CD4-positive, alpha-beta T cell treated with Interleukin-15 for 4 hours (primary cell): ENCODE data around the gene CYP24A1.

ENCODE experiments used
- DNase-seq: peaks from one replicate; pipeline ENCODE4 v3.0.0-alpha.2; 2020; ENCODE audit warnings: low spot score

The CYP24A1 gene

DNA sequence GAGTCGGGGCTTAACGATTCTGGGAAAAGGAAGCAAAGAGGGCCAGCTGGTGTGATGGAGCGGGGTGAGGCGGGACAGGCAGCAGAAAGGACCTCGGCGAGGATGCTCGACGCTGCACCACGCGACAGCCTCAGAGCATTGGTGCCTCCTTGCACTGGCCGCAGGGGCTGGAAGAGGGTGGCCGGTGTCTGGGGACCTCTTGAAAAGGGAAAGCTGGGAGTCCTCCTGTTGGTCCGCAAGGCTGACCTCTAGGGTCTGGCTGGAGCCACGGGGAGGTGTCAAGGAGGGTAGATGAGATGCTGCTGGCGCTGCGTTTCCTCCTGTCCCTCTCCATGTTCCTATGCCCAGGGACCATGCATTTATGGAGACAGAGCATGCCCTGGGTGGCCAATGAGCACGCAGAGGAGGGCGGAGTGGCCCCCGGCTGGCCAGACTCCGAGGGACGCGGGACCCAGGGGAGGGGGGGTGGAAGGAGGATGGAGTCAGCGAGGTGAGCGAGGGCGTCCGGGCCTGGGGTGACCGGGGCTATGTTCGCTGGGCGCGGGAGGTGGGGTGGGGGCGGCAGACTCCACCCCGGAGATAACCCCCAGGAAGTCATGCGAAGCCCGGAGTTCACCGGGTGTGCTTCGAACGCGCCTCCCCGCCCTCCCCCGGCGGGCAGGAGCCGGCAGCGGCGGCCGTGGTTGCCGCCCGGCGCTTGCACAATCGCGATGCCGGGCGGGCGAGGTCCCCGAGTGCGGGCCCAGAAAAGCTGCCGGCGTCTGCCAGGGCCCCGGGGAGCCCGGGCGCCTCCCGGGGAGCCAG lies at the start of gene CYP24A1:
TSS of gene CYP24A1 (minus strand) at position 334 of the 804 bp plus-strand sequence. CDS start 407 bp downstream, outside the sequence.
- DNase-seq: no peak

DNA sequence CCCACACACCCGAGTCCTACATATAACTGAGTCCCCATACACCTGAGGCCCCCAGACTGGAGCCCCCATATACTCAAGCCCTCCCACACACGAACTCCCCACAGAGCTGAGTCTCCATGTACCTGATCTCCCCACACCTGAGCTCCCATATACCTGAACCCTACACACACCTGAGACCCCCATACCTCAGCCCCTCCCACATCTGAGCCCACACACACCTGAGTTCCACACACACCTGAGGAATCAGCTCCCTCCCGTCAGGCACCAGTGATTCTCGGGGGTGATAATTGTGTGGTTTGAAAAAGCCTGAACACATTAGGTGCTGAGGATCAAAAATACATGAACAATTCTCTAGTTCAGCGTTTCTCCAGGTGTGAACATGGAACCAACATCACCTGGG lies 49.5 kb upstream of the CYP24A1 start:
- no peak for DNase-seq

DNA sequence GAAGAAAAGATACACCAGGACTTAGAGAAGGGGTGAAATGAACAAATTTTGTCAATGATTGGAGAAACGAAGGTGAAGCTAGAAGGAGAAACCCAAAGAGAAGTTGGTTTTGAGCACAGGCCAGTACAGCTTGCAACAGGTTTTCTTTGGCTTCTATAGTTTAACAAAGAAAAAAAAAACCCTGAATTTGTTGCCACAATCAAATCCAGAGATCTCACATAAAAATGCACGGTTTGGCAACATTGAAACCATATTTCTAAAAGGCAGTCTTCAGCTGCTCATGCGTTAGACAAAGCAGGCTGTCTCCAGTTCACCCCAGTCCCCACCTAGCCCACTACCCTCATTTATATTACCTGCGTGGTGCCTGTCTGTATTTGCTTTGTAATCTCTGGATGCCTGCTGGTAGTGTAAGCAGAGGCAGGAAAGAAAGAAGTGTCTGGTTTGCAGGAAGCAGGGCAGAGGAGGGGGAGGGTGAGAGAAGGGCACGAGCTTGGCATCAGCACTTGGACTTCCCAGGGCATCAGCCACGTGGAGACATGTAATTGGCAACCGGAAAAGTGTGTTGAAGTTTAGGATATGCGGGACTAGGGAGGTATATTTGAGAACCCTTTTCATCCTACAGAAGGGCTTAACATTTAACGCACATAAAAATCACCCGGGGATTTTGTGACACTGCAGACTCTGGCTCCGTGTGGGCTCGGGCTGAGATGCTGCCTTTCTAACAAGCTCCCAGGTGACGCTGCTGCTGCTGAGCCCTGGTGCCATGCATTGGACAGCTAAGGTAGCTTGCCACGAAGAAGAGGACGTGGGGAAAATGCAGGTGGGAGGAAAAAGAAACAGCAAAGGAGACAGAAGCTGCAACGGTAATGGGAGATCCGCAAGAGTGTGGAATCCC lies 48.5 kb upstream of the CYP24A1 start:
- no peak for DNase-seq

DNA sequence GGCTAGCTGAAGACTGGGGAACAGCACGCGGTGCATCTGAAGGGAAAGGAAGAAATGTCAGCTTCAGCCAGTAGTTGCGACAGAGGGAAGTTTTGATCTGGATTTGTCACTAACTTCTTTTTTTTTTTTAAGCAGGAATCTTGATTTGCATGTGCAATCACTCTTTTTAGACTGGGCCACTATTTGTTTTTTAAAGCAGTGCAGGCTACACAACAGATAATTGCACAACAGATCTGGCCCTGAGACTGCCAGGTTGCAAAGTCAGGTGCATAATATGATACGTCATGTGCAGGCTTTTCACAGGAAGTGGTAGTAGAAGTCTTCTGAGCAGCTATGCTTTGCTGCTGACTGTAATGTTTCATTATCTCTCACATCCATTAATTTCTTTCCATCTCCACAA lies 47.6 kb upstream of the CYP24A1 start:
- peak; percentile 8 for DNase-seq

DNA sequence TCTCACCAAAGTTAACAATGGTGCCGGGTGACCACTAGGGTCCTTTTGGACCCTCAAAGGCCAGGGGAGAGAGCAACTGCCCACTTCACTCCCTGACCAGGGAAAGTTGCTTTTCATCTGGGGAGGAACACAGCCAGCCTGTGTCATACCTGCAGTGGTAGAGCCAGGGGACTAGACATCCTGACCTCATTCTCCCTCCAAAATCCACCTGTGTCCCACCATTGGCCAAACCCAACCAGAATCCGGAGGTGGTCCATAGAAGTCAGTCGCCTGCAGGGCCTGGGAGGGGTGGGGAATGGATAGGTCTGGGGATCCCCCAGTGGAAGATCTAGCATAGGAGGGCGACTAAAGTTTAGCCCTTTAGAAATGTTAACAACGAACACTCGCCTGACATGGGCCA lies 46.9 kb upstream of the CYP24A1 start:
- no peak for DNase-seq

DNA sequence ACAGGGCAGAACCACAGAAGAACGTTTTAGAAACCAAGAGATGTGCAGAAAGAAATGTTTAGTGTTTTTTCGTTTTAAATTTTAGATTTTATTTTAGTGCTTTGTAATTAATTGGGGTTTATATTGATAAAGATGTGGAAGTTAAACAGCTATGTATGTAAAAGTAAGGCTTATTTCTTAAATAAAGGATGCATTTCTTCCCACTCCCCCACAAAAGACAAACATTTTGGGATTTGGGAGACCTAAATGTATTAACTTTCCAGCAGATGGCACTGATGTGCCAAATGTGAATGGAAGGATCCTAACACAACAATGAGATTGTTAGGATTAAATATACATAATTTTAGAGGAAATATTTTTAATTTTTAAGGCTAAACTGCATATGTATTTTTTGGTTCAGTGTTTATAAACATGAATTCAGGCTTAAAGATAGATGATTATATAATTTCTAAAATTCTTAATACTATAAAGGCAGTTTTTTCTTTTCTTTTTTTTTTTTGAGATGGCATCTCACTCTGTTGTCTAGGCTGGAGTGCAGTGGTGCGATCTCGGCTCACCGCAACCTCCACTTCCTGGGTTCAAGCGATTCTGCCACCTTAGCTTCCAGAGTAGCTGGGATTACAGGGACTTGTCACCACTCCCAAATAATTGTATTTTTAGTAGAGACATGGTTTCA lies 46.1 kb upstream of the CYP24A1 start:
- DNase-seq: no peak

DNA sequence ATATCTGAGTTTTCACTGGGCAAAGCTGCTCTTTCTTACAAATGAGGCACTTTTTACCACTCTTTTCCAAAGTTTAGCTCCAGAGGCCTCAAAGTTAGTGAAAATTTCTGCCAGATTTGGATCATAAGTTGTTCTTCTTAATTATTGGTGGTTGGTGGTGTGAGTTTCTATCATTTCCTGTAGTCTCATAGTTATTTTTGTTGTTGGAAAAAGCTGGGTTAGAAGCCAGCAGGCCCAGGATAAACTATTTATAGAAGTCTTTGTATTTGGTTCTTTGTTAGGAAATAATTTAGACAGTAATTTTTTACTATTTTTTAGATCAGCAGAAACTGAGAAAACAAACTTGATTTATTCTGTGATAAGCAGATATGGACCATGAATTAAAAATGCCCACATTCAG lies 44.7 kb upstream of the CYP24A1 start:
- DNase-seq: no peak

DNA sequence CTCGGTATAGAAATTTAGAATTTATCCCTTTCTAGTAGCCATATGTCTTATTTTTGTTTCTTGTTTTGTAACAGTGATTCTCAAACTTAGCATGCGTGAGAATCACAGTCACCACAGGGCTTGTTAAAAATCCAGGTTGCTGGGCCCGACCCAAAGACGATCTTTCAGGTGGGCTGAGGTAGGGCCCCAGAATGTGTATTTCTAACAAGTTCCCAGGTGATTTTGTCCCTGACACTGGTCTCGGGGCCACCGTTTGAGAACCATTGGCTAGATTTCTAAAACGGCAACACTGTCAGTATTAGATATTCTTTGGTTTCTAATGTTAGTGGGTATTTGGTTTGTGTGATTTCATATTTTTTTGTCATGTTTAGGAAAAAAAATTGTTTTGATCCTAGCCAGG lies 44.0 kb upstream of the CYP24A1 start:
- no peak for DNase-seq

DNA sequence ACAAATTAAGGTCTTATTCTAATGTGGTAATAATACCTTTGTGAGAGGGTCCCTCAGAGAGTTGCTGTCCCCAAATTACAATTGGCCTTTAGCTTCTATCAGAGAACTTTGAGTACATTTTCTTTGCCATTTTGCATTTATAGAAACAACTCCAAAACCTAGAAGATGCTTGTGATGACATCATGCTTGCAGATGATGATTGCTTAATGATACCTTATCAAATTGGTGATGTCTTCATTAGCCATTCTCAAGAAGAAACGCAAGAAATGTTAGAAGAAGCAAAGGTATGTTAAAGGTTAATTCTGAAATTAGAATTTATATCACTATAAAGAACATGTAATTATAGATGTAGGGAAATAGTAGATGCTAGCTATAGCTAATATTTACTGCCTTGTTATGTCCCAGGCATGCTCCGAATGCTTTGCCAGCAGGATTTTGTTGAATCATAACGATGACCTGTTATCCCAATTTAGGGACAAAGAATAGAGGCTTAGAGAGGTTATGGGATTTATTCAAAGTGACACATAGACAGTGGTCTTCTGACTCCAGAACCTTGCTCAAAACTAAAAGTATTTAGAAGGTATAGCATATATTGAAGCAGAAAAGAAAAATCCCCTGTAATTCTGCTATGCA lies 41.5 kb upstream of the CYP24A1 start:
- DNase-seq: no peak

DNA sequence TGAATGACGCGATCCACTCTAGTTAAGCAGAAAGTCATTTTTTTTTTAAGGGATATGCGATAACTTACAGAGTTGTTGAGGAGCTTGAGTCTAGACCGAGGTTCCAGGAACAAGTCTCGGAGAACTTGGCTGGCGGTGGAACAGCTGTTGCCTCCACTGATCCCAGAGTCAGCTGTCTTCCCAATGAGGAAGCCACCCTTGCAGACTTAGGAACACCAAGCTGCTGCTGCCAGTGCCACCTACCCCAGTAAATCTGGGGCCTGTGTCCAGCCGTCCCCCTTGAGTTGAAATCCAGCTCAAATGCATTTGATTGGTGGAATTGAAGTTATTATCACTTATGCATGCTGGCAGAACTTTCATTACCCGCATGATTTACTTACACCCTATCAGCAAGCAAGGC lies 40.8 kb upstream of the CYP24A1 start:
- DNase-seq: no peak

DNA sequence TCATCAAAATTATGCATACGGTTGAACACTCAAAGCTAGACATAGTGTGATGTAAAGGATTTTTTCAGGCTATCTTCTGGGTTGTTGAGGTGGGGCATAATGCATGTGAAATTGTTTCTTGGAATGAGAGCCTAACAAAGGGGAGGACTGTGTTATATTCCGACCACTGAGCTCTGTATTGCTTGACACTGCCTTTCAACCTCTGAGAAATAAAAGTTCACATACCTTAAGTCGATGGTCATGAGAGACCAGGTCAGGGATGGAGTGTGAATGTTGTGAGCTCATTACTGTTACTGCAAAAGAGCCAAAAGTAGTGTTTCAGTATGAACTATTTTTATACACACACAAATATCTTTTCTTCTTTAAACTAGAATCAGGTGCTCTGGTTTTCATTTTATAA lies 39.1 kb upstream of the CYP24A1 start:
- no peak for DNase-seq

DNA sequence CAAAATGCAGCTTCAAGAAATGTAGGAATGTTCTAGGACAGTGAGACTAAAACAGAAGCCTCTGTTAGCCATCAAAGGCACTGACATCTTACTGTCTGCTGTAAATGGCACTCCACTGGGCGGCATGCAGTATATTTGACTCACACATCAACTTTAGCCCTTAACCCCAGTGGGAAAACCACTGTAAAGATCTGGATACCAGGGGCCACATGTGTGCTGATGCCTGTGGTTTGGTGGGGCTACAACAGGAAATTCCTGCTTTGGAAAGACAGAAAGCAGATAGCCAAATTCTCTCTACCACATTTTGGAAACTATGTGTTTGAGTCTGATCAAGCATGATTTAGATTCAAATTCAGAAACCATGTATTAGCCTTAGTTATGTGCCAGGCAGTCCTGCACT lies 38.4 kb upstream of the CYP24A1 start:
- DNase-seq: no peak

DNA sequence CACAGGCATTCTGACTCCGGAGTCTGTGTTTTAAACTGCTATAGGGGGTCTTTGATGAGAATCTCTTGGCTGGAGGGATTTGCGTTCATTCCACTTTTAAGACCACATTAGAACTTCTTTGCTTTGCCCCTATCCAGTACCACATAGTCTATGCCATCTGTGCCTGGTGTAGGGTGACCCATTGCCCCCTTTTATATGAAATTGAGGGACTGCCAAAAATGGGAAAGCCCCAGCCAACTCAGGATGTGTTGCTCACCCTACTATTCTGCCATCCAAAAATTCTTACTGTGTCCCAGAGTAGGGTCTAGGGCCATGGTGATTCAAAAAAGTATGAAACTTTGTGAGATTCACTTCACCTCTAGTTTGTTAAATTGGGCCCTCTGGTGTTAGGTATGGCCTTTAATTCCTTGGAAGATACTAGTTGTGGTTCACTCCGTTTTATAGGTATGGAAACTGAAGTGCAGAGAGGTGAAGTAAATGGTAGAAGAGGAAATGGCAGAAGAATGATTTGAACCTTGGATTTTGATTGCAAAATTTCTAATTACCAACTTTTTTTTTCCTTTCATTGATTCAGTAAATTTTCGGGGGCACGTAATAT lies 35.5 kb upstream of the CYP24A1 start:
- DNase-seq: no peak

DNA sequence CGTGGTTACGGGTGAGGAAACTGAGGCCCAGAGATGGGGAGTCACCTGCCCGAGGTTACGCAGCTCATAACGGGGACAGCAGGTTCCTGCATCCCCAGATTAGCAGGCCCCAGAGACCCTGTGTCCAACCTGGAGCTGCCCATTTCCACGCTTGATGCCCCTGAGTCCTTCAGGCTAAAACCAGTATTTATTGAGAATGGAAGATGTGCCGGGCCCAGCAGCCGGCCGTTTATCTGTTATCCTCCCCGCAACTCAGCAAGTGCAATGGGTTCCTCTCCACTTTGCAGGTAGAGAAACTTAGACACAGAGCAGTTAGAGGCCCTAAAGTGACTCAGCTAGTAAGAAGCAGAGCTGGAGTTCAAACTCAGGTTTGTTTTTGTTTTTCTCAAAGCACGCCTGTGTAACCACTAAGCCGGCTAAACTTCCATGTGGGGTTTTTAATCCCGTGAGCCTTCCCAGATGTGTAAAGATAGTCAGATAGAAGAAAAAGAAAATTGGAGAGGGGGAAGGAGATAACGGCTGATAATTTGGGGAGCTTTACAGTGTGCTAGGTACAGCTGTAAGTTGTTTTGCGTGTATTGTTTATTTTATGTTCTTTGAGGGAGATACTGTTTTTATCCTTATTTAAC lies 34.9 kb upstream of the CYP24A1 start:
- DNase-seq: peak; percentile 7

DNA sequence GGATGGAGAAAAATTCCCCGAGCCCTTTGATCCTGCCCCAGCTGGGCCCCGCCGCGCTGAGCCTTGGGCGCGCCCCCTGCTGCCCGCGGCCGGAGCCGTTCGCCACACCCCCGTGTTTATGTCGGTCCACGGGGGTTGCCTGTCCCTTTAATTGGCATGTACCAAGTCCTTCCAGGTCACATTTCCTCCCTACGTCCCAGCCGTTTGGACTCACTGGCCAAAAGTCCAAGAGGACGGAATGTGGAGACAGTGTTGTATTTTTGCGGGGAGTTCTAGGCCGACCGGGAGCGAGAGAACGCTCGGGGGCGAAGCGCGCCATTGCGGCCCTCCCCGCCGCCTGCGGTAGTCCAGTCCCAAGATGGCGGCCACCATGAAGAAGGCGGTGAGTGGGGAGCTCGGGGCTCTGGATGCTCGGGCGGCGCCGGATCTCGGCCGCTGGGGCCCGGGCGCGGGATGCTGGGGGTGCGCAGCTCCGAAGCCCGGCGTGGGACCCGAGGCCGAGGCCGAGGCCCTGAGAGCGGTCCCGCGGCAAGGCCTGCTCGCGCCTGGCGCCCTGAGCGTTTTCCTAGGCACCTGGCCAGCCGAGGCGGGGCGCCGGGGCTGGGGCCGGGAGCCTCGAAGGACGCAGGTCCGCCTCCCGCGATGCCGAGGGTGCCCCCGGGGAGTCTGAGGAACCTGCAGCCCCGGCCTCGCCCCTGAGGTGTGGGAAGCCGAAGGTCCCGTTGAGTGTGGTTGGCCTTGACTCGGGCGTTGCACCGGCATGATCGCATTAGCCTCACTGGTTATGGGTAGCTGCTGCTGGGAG lies 34.2 kb upstream of the CYP24A1 start, which contains the start of gene PFDN4:
TSS of gene PFDN4 (plus strand) at position 345 of the 805 bp plus-strand sequence. CDS start at position 359, 14 bp downstream.
- DNase-seq: peak; percentile 77

DNA sequence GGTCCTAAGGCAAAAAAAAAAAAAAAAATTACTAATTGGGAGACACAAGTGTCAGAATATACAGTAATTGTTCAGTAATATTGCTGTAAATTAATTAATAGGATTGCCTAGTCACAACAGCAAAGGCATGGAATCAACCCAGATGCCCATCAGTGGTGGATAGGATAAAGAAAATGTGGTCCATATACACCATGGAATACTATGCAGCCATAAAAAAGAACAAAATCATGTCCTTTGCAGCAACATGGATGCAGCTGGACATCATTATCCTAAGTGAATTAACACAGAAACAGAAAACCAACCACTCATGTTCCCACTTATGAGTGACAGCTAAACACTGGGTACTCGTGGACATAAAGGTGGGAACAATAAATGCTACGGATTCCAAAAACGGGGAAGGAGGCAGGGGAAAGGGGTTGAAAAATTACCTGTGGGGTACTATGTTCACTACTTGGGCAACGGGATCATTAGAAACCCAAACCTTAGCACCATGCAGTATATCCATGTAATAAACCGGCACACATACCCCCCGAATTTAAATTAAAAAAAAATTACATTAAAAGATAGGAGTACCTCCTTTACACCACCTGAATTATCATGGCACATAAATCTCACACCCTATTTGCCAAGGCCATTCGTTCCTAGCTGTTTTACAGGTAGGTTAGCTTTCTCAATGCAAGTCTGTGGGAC lies 33.4 kb upstream of the CYP24A1 start:
- no peak for DNase-seq

DNA sequence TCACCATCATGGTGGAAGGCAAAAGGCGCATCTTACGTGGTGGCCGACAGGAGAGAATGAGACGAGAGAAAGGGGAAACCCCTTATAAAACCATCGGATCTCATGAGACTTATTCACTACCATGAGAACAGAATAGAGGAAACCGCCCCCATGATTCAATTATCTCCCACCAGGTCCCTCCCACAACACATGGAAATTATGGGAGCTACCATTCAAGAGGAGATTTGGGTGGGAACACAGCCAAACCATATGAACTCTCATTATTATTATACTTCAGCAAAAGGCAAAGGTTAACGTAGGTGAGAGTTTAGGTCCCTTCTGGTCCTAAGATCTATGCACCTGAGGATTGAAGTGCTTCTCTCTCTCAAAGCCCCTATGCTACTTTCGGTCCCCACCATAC lies 31.7 kb upstream of the CYP24A1 start:
- no peak for DNase-seq

DNA sequence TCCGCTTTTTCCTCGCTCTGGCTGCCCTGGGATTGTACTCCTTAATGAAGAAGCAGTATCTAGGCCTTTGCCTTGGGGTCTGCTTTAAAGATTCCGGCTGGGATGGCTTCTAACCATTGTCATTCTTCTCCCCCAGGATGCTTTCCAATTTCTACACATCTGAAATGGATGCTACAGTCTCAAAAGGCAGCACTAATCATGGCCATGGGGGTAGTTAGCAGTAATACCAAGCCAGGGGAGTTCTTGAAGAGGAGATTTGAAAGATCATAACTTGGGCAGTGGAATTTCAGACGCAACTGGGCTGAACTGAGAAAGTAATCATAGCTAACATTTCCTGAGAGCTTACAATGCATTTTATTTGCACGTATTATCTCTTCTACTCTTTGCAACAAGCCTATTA lies 30.7 kb upstream of the CYP24A1 start:
- DNase-seq: no peak

DNA sequence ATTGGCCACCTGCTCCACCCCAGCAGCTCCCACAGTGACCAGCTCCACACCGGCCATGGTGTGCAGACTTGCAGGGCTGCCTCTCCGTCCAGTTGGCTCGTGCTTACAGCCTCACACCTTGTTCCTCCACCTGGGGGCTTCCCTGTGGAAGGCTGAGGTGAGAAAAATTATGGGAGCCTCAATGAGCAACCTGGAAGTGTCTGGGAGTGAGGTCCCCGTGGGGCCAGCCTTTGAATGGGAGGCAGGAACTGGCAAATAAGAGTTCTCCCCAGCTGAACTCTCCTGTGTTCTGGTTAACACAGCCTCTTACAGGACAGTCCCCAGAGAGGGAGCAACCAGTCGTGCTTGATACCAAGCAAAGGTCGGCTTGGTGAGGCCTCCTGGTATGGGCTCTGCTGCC lies 30.3 kb upstream of the CYP24A1 start:
- no peak for DNase-seq

DNA sequence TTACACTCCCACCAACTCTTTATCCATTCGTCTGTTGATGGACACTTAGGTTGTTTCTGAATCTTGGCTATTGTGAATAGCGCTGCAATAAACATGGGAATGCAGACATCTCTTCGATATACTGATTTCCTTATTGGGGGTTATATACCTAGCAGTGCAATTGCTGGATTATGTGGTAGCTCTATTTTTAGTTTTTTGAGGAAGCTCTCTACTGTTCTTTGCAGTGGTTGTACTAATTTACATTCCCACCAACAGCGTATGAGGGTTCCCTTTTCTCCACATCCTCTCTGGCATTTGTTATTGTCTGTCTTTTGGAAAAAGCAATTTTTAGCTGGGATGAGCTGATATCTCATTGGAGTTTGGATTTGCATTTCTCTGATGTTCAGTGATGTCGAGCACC lies 29.5 kb upstream of the CYP24A1 start:
- no peak for DNase-seq
